ENCODE measurements around the gene ZBP1.

GRCh38 chr20:57586370-57586793, 33.8 kb downstream of the ZBP1 start:
- TF ChIP-seq POLR2A (IDR thresholded peaks at IDR 0.05; ENCODE audit: low read depth, low read length) (no peak), POLR2AphosphoS5 (IDR thresholded peaks at IDR 0.05; ENCODE audit: low read depth, low read length) (no peak), TAF1 (IDR thresholded peaks at IDR 0.05; ENCODE audit: borderline replicate concordance, low read depth, low read length) (no peak)

All from GM12892 (cell line).